AG04450 (cell line): ENCODE measurements around the gene USP3. TPM values are rescaled to one million over a fixed set of nuclear protein-coding genes. Genes with fewer than 3 reads are reported as not detected.

Experiments used
- CTCF ChIA-PET: fragments of 300-600, 350-600 bp; formaldehyde crosslinking; extraction: SDS; loops from one replicate; lab custom pipeline; 2022; ENCODE audit warnings: antibody characterized with exemption, inconsistent platforms; lab: Charles Lee
- POLR2A ChIA-PET: fragments of 350-600 bp; formaldehyde crosslinking; extraction: SDS; loops from one replicate; lab custom pipeline; 2021; ENCODE audit warnings: antibody characterized with exemption, inconsistent platforms; lab: Yijun Ruan, JAX
- DNase-seq: peaks from one replicate; pipeline ENCODE4 v3.0.0-alpha.2; 2011; ENCODE audit warnings: low read depth, low spot score
- H3K27ac ChIP-seq: one replicate; pipeline ENCODE4 v1.5.1; 2012; ENCODE audit warnings: low read depth, low read length, control low read depth
- H3K27me3 ChIP-seq: one replicate; pipeline ENCODE4 v1.6.0; 2012; ENCODE audit warnings: low read length; ENCODE audit not compliant: control insufficient read depth, insufficient read depth
- H3K4me3 ChIP-seq: 2 replicates; pipeline ENCODE4 v1.5.1; 2011; ENCODE audit warnings: mild to moderate bottlenecking, low read depth, low read length, control low read depth
- H3K9me3 ChIP-seq: 2 replicates; pipeline ENCODE4 v1.5.1; 2012; ENCODE audit warnings: low read length; ENCODE audit not compliant: control insufficient read depth, insufficient read depth
- polyA plus RNA-seq: library from polyadenylated mRNA; depleted of rRNA; stranded (reverse); fragments of >200 nt; gene quantifications from 2 replicates; pipeline ENCODE4 v1.2.3, GENCODE V29; 2011
- TF ChIP-seq, protein P1 (sequence below): IDR thresholded peaks from 2 replicates; pipeline ENCODE4 v1.5.1; 2011; ENCODE audit warnings: low read depth, low read length, control low read depth, inconsistent platforms

Gene USP3
- polyA plus RNA-seq, 1 experiment = 30.7 TPM

GRCh38 chr15:63507878-63508818 lies 3.8 kb downstream of the USP3 start:
- no peak overlapping the region for H3K27ac ChIP-seq
- no peak overlapping the region for H3K4me3 ChIP-seq
- H3K9me3 ChIP-seq = no peaks in the 10 kb centered on the region; the same call in 1 of the 2 replicates
- no peaks in the 10 kb centered on the region for H3K27me3 ChIP-seq
- TF ChIP-seq, protein P1, sequence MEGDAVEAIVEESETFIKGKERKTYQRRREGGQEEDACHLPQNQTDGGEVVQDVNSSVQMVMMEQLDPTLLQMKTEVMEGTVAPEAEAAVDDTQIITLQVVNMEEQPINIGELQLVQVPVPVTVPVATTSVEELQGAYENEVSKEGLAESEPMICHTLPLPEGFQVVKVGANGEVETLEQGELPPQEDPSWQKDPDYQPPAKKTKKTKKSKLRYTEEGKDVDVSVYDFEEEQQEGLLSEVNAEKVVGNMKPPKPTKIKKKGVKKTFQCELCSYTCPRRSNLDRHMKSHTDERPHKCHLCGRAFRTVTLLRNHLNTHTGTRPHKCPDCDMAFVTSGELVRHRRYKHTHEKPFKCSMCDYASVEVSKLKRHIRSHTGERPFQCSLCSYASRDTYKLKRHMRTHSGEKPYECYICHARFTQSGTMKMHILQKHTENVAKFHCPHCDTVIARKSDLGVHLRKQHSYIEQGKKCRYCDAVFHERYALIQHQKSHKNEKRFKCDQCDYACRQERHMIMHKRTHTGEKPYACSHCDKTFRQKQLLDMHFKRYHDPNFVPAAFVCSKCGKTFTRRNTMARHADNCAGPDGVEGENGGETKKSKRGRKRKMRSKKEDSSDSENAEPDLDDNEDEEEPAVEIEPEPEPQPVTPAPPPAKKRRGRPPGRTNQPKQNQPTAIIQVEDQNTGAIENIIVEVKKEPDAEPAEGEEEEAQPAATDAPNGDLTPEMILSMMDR = no peak
- CTCF ChIA-PET = interaction anchor here (0.8 to 2.0 kb wide), 5 partner anchors 21 to 559 kb away, joined by 3 to 5 read pairs (median 3); no protein-coding TSS in a partner anchor
- POLR2A ChIA-PET = interaction anchor here (0.6 to 1.2 kb wide), 2 partner anchors 45 to 351 kb away, joined by 3 read pairs; no protein-coding TSS in a partner anchor
- no peak for DNase-seq

GRCh38 chr15:63509056-63509954 lies 4.9 kb downstream of the USP3 start:
- ChIA-PET CTCF (interaction anchor here (1.0 to 2.5 kb wide), 6 partner anchors 10 to 221 kb away, joined by 3 to 13 read pairs (median 4); no protein-coding TSS in a partner anchor), POLR2A (interaction anchor here (1.5 kb wide), 1 partner anchor 88 kb away, joined by 4 read pairs; the partner anchor contains the start of gene FBXL22)
- Histone ChIP-seq H3K4me3 (no peak overlapping the region), H3K27ac (no peak overlapping the region), H3K27me3 (no peaks in the 10 kb centered on the region), H3K9me3 (no peaks in the 10 kb centered on the region; the same call in 1 of the 2 replicates)
- TF ChIP-seq, protein P1 = no peak
- DNase-seq = no peak

DNA sequence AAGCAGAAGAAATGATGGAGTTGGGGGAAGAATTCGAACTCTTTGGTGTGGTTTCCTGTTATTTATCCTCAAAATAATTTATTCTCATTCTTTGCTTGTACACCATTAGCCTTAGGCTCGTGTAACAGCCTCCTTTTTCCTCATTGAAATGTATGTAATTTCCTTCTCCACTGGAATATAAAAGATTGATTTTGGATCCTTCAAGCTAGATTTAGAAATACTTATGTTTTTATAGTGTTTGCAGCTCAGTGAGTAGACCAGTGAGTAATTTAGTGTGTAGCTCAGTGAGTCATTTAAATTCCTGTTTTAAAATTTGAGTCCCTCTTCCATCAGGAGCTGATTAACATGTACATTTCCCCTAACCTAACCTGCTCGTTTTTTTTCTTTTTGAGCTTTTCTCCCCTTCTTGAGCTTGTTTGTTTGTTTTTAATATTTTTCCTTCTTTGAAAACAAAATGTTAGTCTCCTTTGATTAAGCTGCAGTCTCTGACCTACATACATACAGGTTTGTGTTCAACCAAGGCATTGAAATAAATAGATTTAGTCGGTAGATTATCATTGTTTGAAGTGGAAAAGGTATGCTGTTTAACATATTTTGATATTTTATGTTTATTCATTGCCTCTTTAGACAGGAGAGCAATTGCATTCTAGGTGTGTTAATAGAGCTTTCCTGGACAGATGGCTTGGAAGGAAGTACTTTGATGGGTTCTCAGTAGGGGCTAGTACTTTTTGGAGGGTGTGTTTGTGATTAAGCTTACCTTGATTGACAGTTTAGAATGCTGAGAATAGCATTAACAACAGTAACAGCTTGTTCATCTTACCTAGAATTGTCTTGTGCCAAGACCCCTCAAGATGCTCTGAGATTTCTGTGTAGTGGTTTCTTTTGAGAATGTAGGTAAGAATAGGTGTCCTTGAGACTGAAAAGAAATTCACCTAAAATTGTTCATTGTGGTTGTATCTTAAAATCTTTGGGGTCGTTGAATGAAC lies 5.9 kb downstream of the USP3 start:
- TF ChIP-seq, protein P1 = no peak
- H3K4me3 ChIP-seq = no peak overlapping the region; the same call in 1 of the 2 replicates
- no peaks in the 10 kb centered on the region for H3K9me3 ChIP-seq
- no peak for DNase-seq
- POLR2A ChIA-PET = interaction anchor here (0.6 to 1.5 kb wide), 3 partner anchors 43 to 421 kb away, joined by 3 to 4 read pairs (median 3); partner anchors contain the start of gene FBXL22
- H3K27me3 ChIP-seq = no peaks in the 10 kb centered on the region
- CTCF ChIA-PET = interaction anchor here (1.0 to 2.5 kb wide), 7 partner anchors 9 to 222 kb away, joined by 3 to 13 read pairs (median 3); no protein-coding TSS in a partner anchor
- H3K27ac ChIP-seq = no peak overlapping the region

- CTCF ChIA-PET = no interaction called here
- no peak for DNase-seq
- Histone ChIP-seq H3K27ac (no peak overlapping the region), H3K27me3 (no peaks in the 10 kb centered on the region), H3K4me3 (no peak overlapping the region), H3K9me3 (no peaks in the 10 kb centered on the region)
- POLR2A ChIA-PET = no interaction called here
- TF ChIP-seq, protein P1 = no peak
Observed at GRCh38 chr15:63512148-63512547, 7.8 kb downstream of the USP3 start.
